Osteoblast (primary cell): Measurements from ENCODE around the gene SHE. TPM values are rescaled to one million over a fixed set of nuclear protein-coding genes. Genes with fewer than 3 reads are reported as not detected.

Experiments
- DNase-seq: peaks from one replicate; pipeline ENCODE4 v3.0.0; 2011; ENCODE audit warnings: low spot score, mixed read lengths; ENCODE audit not compliant: insufficient read length; ENCODE audit errors: missing footprints
- H2AFZ ChIP-seq: 2 replicates; pipeline ENCODE4 v1.6.0; 2011; ENCODE audit warnings: mild to moderate bottlenecking, low read length
- H3K27ac ChIP-seq: 2 replicates; pipeline ENCODE4 v1.5.1; 2011; ENCODE audit warnings: mild to moderate bottlenecking, low read depth, low read length, moderate library complexity
- H3K27me3 ChIP-seq: 2 replicates; pipeline ENCODE4 v1.6.0; 2012; ENCODE audit warnings: mild to moderate bottlenecking, control low read depth, inconsistent platforms, low read length, moderate library complexity; ENCODE audit not compliant: insufficient read depth
- H3K36me3 ChIP-seq: 2 replicates; pipeline ENCODE4 v1.5.1; 2011; ENCODE audit warnings: mild to moderate bottlenecking, low read length, control low read depth, moderate library complexity; ENCODE audit not compliant: insufficient read depth
- H3K4me1 ChIP-seq: 2 replicates; pipeline ENCODE4 v1.5.1; 2011; ENCODE audit warnings: mild to moderate bottlenecking, low read length, control low read depth, moderate library complexity; ENCODE audit not compliant: insufficient read depth
- H3K4me2 ChIP-seq: 2 replicates; pipeline ENCODE4 v1.6.0; 2011; ENCODE audit warnings: mild to moderate bottlenecking, low read length; ENCODE audit not compliant: insufficient read depth
- H3K4me3 ChIP-seq: fragments of 200-600 bp; sonication (generic); 3 replicates; pipeline ENCODE4 v1.5.1; 2012; ENCODE audit warnings: mild to moderate bottlenecking, low read length, inconsistent platforms; ENCODE audit not compliant: insufficient read depth
- H3K79me2 ChIP-seq: 2 replicates; pipeline ENCODE4 v1.6.0; 2012; ENCODE audit warnings: mild to moderate bottlenecking, low read length, control low read depth, inconsistent platforms; ENCODE audit not compliant: insufficient read depth
- H3K9me3 ChIP-seq: 2 replicates; pipeline ENCODE4 v1.5.1; 2011; ENCODE audit warnings: low read depth, low read length, control low read depth
- H4K20me1 ChIP-seq: 2 replicates; pipeline ENCODE4 v1.6.0; 2012; ENCODE audit warnings: mild to moderate bottlenecking, low read length, control low read depth; ENCODE audit not compliant: insufficient read depth
- CTCF ChIP-seq: IDR thresholded peaks from 2 replicates; pipeline ENCODE4 v1.5.1; 2011; ENCODE audit warnings: mild to moderate bottlenecking, low read depth, low read length, moderate library complexity; ENCODE audit errors: extremely low read depth
- total RNA-seq: library from RNA; depleted of rRNA; stranded (reverse); fragments of >200 nt; gene quantifications from 2 replicates; pipeline ENCODE4 v1.2.3, GENCODE V29; 2012

The SHE gene
- total RNA-seq, 1 donor: not detected

GRCh38 chr1:154497026-154497806 lies 5.0 kb downstream of the SHE start:
- H3K79me2 ChIP-seq: no peaks in the 10 kb centered on the region
- DNase-seq: no peak
- H3K9me3 ChIP-seq: no peaks in the 10 kb centered on the region
- H3K4me1 ChIP-seq: no peaks in the 10 kb centered on the region
- peaks cover 81% of the 10 kb centered on the region for H3K27me3 ChIP-seq
- H4K20me1 ChIP-seq: no peaks in the 10 kb centered on the region
- no peak overlapping the region for H3K27ac ChIP-seq
- H3K36me3 ChIP-seq: no peaks in the 10 kb centered on the region
- H3K4me3 ChIP-seq: no peak overlapping the region
- H3K4me2 ChIP-seq: no peak overlapping the region
- TF ChIP-seq CTCF: no peak
- no peak overlapping the region for H2AFZ ChIP-seq

GRCh38 chr1:154496383-154496782 lies 5.8 kb downstream of the SHE start:
- H4K20me1 ChIP-seq: no peaks in the 10 kb centered on the region
- no peak overlapping the region for H2AFZ ChIP-seq
- no peaks in the 10 kb centered on the region for H3K9me3 ChIP-seq
- peaks cover 82% of the 10 kb centered on the region for H3K27me3 ChIP-seq
- H3K27ac ChIP-seq: no peak overlapping the region
- no peaks in the 10 kb centered on the region for H3K36me3 ChIP-seq
- DNase-seq: no peak
- no peak overlapping the region for H3K4me3 ChIP-seq
- no peaks in the 10 kb centered on the region for H3K4me1 ChIP-seq
- H3K79me2 ChIP-seq: no peaks in the 10 kb centered on the region
- no peak overlapping the region for H3K4me2 ChIP-seq
- TF ChIP-seq CTCF: no peak

- H3K27me3 ChIP-seq: peaks cover 82% of the 10 kb centered on the region
These were observed 6.5 kb downstream of the SHE start for GRCh38 chr1:154495496-154496273.

More at GRCh38 chr1:154495496-154496273, 6.5 kb downstream of the SHE start:
- Histone ChIP-seq H2AFZ (no peak overlapping the region), H3K36me3 (no peaks in the 10 kb centered on the region), H3K4me1 (no peaks in the 10 kb centered on the region), H3K4me2 (no peak overlapping the region), H3K9me3 (no peaks in the 10 kb centered on the region), H3K79me2 (no peaks in the 10 kb centered on the region), H3K4me3 (no peak overlapping the region), H4K20me1 (no peaks in the 10 kb centered on the region), H3K27ac (no peak overlapping the region)
- DNase-seq: no peak
- no peak for TF ChIP-seq CTCF
